Dermis blood vessel endothelial cell (primary cell): ENCODE data around the gene IFI16. TPM values are rescaled to one million over a fixed set of nuclear protein-coding genes. Genes with fewer than 3 reads are reported as not detected.
"Not testable (repeated sequence)": the region's sequence is repeated elsewhere in the genome, so short reads cannot be mapped to it uniquely, and the experiment has no call there.

Experiments
- DNase-seq: peaks from one replicate; pipeline ENCODE4 v3.0.0; 2010
- total RNA-seq: library from RNA; depleted of rRNA; stranded (reverse); fragments of >200 nt; gene quantifications from 2 replicates; pipeline ENCODE4 v1.2.3, GENCODE V29; 2014

Gene IFI16
- total RNA-seq, 1 donor from 2014 or later, result 103 TPM

- DNase-seq, result no peak
Observed at GRCh38 chr1:159008744-159009188, 941 bp upstream of the IFI16 start.

- DNase-seq, result no peak
Observed at GRCh38 chr1:159009287-159009686, 420 bp upstream of the IFI16 start.

GRCh38 chr1:159010391-159010790, 684 bp downstream of the IFI16 start:
- no peak for DNase-seq

GRCh38 chr1:159011001-159011400, 1.3 kb downstream of the IFI16 start:
- not testable (repeated sequence) for DNase-seq

GRCh38 chr1:159011751-159012150, 2.0 kb downstream of the IFI16 start:
- DNase-seq, result no peak

GRCh38 chr1:159012495-159012894, 2.8 kb downstream of the IFI16 start:
- peak; percentile 85 for DNase-seq

GRCh38 chr1:159014003-159014571, 4.4 kb downstream of the IFI16 start:
- no peak for DNase-seq

GRCh38 chr1:159014851-159015250, 5.1 kb downstream of the IFI16 start:
- no peak for DNase-seq

- peak; percentile 97 for DNase-seq
Observed at GRCh38 chr1:159015440-159015909, 5.8 kb downstream of the IFI16 start.

- no peak for DNase-seq
Observed at GRCh38 chr1:159023723-159024122, 14.0 kb downstream of the IFI16 start.

- DNase-seq, result no peak
Observed at GRCh38 chr1:159025043-159025442, 15.3 kb downstream of the IFI16 start.

- DNase-seq, result peak; percentile 59
Observed at GRCh38 chr1:159026841-159027240, 17.1 kb downstream of the IFI16 start.

GRCh38 chr1:159030311-159030710, 20.6 kb downstream of the IFI16 start:
- peak; percentile 74 for DNase-seq

GRCh38 chr1:159030877-159031447, 21.3 kb downstream of the IFI16 start:
- DNase-seq, result no peak

GRCh38 chr1:159040206-159040605, 30.5 kb downstream of the IFI16 start:
- no peak for DNase-seq

GRCh38 chr1:159040893-159041724, 31.4 kb downstream of the IFI16 start:
- DNase-seq, result no peak

GRCh38 chr1:159046486-159046885, 36.8 kb downstream of the IFI16 start:
- not testable (repeated sequence) for DNase-seq

GRCh38 chr1:159051436-159051835, 41.7 kb downstream of the IFI16 start:
- no peak for DNase-seq

GRCh38 chr1:159054427-159054826, 44.7 kb downstream of the IFI16 start:
- DNase-seq, result no peak

GRCh38 chr1:159055181-159055641, 45.5 kb downstream of the IFI16 start:
- no peak for DNase-seq

- no peak for DNase-seq
Observed at GRCh38 chr1:159056069-159056698, 46.5 kb downstream of the IFI16 start.

- DNase-seq, result no peak
Observed at GRCh38 chr1:159058751-159059150, 49.0 kb downstream of the IFI16 start.

- no peak for DNase-seq
Observed at GRCh38 chr1:159065106-159065505, 55.4 kb downstream of the IFI16 start.
